ENCODE measurements around the gene PRSS1.
"Not testable (repeated sequence)": the region's sequence is repeated elsewhere in the genome, so short reads cannot be mapped to it uniquely, and the experiment has no call there.

Gene PRSS1

DNA sequence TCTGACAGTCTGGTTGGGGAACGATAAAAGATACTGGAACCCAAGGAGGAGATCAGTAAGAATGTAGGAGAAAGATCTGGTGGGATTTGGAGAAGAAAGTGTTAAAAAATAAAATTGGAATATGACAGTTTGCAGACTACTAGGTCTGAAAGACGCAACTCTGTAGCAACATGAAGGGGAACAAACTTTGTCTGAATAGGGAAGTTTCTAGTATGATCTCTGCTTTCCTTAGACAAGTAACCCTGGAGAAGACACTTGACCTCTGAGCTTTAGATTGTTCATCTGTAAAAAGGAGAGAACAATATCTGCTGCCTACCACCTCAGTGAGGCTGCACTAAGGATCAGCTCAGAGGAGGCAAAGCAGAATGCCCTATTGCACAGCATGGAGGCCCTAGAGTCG, 3.0 kb upstream of the PRSS1 start:
- TF ChIP-seq, protein P1, sequence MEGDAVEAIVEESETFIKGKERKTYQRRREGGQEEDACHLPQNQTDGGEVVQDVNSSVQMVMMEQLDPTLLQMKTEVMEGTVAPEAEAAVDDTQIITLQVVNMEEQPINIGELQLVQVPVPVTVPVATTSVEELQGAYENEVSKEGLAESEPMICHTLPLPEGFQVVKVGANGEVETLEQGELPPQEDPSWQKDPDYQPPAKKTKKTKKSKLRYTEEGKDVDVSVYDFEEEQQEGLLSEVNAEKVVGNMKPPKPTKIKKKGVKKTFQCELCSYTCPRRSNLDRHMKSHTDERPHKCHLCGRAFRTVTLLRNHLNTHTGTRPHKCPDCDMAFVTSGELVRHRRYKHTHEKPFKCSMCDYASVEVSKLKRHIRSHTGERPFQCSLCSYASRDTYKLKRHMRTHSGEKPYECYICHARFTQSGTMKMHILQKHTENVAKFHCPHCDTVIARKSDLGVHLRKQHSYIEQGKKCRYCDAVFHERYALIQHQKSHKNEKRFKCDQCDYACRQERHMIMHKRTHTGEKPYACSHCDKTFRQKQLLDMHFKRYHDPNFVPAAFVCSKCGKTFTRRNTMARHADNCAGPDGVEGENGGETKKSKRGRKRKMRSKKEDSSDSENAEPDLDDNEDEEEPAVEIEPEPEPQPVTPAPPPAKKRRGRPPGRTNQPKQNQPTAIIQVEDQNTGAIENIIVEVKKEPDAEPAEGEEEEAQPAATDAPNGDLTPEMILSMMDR (IDR thresholded peaks at IDR 0.05; ENCODE audit: borderline replicate concordance, control extremely low read depth, extremely low read depth, insufficient read depth, missing control alignments): no peak
- no peak for DNase-seq (ENCODE audit: low spot score)
- in situ Hi-C loops (cut with MboI; ENCODE audit: low sequenced_read_pairs, unreplicated experiment): no loop called here

- DNase-seq (ENCODE audit: low spot score); in situ Hi-C loops (cut with MboI; ENCODE audit: low sequenced_read_pairs, unreplicated experiment): not testable (repeated sequence)
These were observed 862 bp upstream of the PRSS1 start for GRCh38 chr7:142748410-142748809.

GRCh38 chr7:142750321-142750938, 1.2 kb downstream of the PRSS1 start:
- in situ Hi-C loops (cut with MboI; ENCODE audit: low sequenced_read_pairs, unreplicated experiment): no loop called here
- DNase-seq (ENCODE audit: low spot score): no peak
- TF ChIP-seq, protein P1 (IDR thresholded peaks at IDR 0.05; ENCODE audit: borderline replicate concordance, control extremely low read depth, extremely low read depth, insufficient read depth, missing control alignments): no peak

GRCh38 chr7:142751526-142752175, 2.4 kb downstream of the PRSS1 start:
- in situ Hi-C loops (cut with MboI; ENCODE audit: low sequenced_read_pairs, unreplicated experiment): not testable (repeated sequence)

GRCh38 chr7:142752376-142753225, 3.3 kb downstream of the PRSS1 start:
- in situ Hi-C loops (cut with MboI; ENCODE audit: low sequenced_read_pairs, unreplicated experiment): no loop called here
- TF ChIP-seq, protein P1 (IDR thresholded peaks at IDR 0.05; ENCODE audit: borderline replicate concordance, control extremely low read depth, extremely low read depth, insufficient read depth, missing control alignments): no peak
- DNase-seq (ENCODE audit: low spot score): no peak

More at GRCh38 chr7:142751526-142752175, 2.4 kb downstream of the PRSS1 start:
- DNase-seq (ENCODE audit: low spot score): not testable (repeated sequence)

GRCh38 chr7:142753366-142753765, 4.1 kb downstream of the PRSS1 start:
- in situ Hi-C loops (cut with MboI; ENCODE audit: low sequenced_read_pairs, unreplicated experiment): no loop called here
- TF ChIP-seq, protein P1 (IDR thresholded peaks at IDR 0.05; ENCODE audit: borderline replicate concordance, control extremely low read depth, extremely low read depth, insufficient read depth, missing control alignments): no peak
- DNase-seq (ENCODE audit: low spot score): no peak

DNA sequence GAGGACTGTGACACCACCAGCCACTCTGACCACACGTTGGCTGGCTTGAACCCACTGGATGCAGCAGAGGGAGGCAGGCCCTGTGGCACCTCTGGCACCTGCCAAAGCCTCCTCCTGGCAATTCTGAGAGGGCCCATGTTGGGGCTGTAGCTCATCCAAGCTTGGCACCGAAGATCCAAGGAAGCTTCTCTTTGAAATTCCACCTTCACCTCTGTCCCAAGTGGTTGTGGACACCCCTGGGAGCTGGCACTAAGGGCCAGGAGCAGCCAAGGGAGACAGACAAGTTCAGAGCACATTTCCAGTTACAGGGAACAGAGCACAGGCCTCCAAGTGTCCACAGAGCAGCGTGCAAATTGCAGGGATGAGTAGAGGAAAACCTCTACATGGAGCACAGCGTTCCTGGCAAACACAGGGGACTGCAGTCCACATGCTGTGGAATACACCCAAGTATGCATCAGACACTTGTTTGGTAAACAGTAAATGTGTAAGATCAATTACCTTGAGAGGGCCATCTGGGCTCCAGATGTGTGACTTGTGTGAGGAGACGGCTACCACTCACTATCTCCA, 4.7 kb downstream of the PRSS1 start:
- DNase-seq (ENCODE audit: low spot score): not testable (repeated sequence)

More for the DNA sequence above, 4.7 kb downstream of the PRSS1 start:
- in situ Hi-C loops (cut with MboI; ENCODE audit: low sequenced_read_pairs, unreplicated experiment): not testable (repeated sequence)
